Measurements from ENCODE around the gene RNF13.
"Not testable (repeated sequence)": the region's sequence is repeated elsewhere in the genome, so short reads cannot be mapped to it uniquely, and the experiment has no call there.

RNF13 gene

DNA sequence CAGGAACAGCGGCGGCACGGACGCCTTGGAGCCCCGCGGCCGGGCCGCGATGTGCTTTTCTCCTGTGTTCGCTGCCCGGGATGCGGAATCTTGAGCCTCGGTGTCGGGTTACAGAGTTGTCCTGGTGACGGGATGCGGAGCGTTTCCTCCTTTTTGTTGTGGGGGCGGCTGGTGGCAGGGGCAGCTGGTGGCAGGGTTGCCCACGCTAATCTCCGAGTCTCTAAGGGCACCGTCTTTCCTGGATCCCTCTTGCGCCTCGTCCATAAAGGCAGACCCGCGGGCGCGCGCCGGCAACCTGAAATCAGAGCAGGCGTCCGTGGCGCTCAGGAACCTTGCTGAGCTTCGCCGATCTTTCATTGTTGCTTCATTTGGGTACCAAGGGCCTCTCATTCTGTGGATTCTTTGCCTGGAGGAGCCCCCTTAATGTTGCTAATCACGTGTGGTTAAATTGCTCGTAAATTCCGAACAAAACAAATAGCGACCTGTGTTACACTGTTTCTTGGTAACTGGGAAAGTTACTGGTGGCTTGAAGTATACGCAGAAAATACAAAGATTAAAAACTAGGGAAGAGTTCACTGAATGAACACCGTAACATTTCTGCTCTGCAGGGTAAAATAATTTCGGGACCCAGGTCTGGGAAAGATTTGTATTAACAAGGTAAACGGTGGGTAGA lies 158.5 kb downstream of the RNF13 start:
- TF ChIP-seq, protein P1, sequence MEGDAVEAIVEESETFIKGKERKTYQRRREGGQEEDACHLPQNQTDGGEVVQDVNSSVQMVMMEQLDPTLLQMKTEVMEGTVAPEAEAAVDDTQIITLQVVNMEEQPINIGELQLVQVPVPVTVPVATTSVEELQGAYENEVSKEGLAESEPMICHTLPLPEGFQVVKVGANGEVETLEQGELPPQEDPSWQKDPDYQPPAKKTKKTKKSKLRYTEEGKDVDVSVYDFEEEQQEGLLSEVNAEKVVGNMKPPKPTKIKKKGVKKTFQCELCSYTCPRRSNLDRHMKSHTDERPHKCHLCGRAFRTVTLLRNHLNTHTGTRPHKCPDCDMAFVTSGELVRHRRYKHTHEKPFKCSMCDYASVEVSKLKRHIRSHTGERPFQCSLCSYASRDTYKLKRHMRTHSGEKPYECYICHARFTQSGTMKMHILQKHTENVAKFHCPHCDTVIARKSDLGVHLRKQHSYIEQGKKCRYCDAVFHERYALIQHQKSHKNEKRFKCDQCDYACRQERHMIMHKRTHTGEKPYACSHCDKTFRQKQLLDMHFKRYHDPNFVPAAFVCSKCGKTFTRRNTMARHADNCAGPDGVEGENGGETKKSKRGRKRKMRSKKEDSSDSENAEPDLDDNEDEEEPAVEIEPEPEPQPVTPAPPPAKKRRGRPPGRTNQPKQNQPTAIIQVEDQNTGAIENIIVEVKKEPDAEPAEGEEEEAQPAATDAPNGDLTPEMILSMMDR (IDR thresholded peaks at IDR 0.05; ENCODE audit: low read depth, low read length) = no peak
- no peak for DNase-seq (ENCODE audit: extremely low read depth, low read depth)

DNA sequence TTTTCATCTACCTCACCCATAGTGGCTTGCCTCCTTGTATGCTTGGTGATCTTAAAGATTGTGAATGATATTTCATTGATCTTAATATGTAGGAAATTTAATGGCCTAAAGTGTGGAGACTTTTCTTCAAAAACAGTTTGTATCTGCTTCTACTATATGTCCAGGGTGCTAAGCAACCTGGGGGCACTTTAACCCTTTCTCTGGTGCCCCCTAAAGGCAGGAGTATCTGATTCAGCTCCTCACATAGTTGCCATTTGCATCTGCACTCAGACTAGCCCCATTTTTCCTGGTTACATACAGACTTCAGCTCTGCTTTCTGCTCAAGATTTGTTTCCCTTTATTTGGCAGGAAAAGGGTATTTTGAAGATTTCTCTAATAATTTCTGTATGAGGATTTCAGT lies 162.9 kb downstream of the RNF13 start:
- no peak for DNase-seq (ENCODE audit: extremely low read depth, low read depth)
- TF ChIP-seq, protein P1 (IDR thresholded peaks at IDR 0.05; ENCODE audit: low read depth, low read length) = no peak

DNA sequence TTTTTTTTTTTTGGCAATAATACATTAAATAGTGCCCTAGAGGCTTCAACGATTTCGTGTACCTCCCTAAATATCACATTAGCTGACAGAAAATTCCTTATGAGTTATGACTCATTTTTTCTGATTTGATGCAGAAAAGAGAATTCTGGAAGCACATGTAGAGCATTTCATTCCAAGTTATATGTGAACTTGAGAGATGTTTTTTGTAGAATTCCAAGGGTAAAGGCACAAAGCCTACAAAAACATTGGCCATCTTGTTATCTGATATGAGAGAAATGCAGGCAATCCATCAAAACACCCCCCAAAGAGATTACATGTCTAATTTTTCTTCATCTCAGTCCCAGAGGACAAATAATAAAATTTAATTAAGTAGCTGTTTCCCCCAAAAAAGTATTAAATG lies 164.4 kb downstream of the RNF13 start:
- no peak for DNase-seq (ENCODE audit: extremely low read depth, low read depth)

DNA sequence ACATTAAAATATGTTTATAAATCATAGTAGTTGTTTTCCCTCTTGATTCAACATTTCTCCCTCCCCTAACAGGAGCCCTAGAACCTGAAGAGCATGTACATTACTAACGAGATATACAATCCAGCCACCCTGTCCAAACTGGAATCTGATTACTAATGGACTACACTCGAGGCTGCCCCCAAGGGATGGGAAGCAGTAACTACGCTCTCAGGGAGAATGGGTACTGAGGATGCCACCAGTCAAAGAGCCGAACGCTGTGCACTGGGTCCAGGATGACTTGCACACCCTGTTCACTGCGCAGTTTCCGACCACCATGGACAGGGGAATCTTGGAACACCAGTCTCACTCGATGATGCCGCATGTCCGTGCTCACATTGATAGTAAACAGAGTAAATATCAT lies 169.0 kb downstream of the RNF13 start:
- not testable (repeated sequence) for DNase-seq (ENCODE audit: extremely low read depth, low read depth)

More for the DNA sequence above, 164.4 kb downstream of the RNF13 start:
- TF ChIP-seq, protein P1 (IDR thresholded peaks at IDR 0.05; ENCODE audit: low read depth, low read length) = no peak

- DNase-seq (ENCODE audit: extremely low read depth, low read depth) = not testable (repeated sequence)
These were observed 170.0 kb downstream of the RNF13 start for GRCh38 chr3:149983053-149983452.

DNA sequence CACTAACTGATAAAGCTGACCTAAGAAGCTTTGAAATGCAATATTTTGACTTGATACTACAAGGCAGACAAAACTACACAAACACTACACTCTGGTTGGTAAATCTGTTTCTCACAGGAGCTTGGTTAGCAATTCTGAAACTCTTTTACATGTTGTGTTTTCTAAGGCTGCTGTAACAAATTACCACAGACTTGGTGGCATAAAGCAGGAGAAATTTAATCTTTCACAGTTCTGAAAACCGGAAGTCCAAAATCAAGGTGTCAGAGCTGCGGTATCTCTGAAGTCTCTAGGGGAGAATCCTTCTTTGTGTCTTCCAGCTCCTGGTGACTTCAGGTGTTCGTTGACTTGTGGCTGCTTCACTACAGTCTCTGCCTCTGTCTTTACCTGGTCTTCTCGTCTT lies 170.6 kb downstream of the RNF13 start:
- DNase-seq (ENCODE audit: extremely low read depth, low read depth) = no peak
- TF ChIP-seq, protein P1 (IDR thresholded peaks at IDR 0.05; ENCODE audit: low read depth, low read length) = no peak

- TF ChIP-seq, protein P1 (IDR thresholded peaks at IDR 0.05; ENCODE audit: low read depth, low read length) = no peak
- DNase-seq (ENCODE audit: extremely low read depth, low read depth) = no peak
These were observed 176.3 kb downstream of the RNF13 start for GRCh38 chr3:149989307-149989706.

- TF ChIP-seq, protein P1 (IDR thresholded peaks at IDR 0.05; ENCODE audit: low read depth, low read length) = no peak
- DNase-seq (ENCODE audit: extremely low read depth, low read depth) = no peak
These were observed 177.5 kb downstream of the RNF13 start for GRCh38 chr3:149990423-149990948.

Data from AG09319 (cell line).